HG03575 (cell line): ENCODE data around the gene NTM.
"Not testable (repeated sequence)": the region's sequence is repeated elsewhere in the genome, so short reads cannot be mapped to it uniquely, and the experiment has no call there.

Source experiments
- ATAC-seq: cut with Tn5 transposase; IDR thresholded peaks from one replicate; pipeline ENCODE4 v1.9.1; 2021; ENCODE audit not compliant: unreplicated experiment, insufficient number of reproducible peaks, low FRiP score; ENCODE audit errors: extremely low read depth

Gene NTM

GRCh38 chr11:131412061-131412460 is 41.6 kb downstream of the NTM start:
- ATAC-seq, result no peak

DNA sequence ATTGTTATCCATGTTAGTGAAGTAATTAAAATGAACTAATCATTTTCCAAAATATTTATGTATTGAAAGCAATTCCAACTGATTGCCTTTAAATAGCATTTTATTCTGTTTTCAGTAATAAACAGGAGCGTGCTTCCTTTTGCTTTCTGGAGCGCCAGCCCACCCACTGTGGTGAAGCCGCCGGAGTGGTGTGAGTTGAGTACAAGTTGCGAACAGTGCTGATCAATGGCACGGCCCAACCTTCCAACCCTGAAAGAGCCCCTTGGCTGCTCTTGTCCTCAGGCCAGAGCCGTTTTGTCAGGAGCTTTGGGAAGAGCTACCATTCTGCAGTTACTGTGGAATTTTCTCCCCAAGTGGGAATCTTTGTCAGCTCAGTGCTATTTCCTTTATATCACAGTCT is 42.8 kb downstream of the NTM start:
- ATAC-seq, result no peak

GRCh38 chr11:131418189-131418588 is 47.8 kb downstream of the NTM start:
- no peak for ATAC-seq

GRCh38 chr11:131421066-131421855 is 50.8 kb downstream of the NTM start:
- ATAC-seq, result no peak

- no peak for ATAC-seq
Measured at GRCh38 chr11:131422029-131422428, 51.6 kb downstream of the NTM start.

GRCh38 chr11:131422496-131422895 is 52.1 kb downstream of the NTM start:
- ATAC-seq, result no peak

DNA sequence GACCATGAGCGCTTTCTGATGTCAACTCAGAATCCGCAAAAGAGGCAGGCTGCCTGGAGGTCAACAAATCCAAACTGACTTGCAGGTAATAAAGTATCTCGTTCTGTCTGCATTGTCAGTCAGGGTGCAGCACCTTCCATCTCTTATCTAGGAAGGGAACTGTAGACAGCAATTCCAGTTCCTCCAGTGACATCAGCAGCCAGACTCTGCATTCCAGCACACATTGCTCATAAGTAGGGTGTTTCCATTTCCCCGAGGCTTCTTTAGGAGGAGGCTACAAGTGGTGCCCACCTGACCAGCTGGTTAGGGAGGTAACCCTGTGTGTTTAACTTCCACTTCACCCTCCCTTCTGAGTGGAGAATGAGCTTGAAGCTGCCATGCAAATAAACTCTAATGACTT is 53.3 kb downstream of the NTM start:
- ATAC-seq, result no peak

DNA sequence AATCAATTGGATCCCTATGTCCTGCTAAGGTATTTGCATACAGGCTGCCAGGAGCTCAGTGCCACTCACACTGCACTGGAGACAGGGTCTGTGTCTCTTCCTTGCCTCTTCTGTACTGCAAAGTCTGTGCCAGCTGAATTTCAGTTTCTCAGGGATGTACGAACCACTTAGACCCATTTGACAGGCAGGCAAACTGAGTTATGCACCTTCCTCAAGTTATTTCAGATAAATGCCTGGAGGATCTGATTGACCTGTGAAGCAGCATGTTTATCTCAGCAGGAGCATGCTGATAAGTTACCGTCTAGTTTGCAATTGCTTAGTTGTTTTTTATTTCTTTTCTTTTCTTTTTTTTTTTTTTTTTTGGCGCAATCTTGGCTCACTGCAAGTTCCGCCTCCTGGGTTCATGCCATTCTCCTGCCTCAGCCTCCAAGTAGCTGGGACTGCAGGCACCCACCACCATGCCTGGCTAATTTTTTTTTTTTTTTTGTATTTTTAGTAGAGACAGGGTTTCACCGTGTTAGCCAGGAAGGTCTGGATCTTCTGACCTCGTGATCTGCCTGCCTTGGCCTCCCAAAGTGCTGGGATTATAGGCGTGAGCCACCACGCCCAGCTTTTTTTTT is 54.0 kb downstream of the NTM start:
- not testable (repeated sequence) for ATAC-seq

DNA sequence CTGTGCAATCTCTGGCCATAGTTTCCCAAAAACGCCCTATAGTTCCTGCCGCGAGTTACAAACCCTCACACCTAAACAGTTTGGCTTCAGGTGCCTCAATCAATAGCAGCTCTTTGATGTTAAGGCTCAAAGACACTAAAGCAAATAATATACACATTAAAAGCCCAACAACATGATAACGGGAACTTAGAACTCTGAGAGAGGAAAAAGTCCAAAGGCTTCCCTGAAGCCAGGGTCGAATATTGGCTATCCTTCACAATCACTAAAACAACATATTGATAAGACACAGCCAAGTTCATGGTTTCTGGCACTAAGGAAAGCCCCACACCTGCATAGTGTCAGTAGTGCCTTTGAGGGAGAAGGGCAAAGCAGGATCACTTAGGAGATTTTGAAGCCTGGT is 54.9 kb downstream of the NTM start:
- ATAC-seq, result no peak

- no peak for ATAC-seq
Measured at GRCh38 chr11:131428853-131429252, 58.4 kb downstream of the NTM start.

GRCh38 chr11:131430473-131431208 is 60.2 kb downstream of the NTM start:
- no peak for ATAC-seq

DNA sequence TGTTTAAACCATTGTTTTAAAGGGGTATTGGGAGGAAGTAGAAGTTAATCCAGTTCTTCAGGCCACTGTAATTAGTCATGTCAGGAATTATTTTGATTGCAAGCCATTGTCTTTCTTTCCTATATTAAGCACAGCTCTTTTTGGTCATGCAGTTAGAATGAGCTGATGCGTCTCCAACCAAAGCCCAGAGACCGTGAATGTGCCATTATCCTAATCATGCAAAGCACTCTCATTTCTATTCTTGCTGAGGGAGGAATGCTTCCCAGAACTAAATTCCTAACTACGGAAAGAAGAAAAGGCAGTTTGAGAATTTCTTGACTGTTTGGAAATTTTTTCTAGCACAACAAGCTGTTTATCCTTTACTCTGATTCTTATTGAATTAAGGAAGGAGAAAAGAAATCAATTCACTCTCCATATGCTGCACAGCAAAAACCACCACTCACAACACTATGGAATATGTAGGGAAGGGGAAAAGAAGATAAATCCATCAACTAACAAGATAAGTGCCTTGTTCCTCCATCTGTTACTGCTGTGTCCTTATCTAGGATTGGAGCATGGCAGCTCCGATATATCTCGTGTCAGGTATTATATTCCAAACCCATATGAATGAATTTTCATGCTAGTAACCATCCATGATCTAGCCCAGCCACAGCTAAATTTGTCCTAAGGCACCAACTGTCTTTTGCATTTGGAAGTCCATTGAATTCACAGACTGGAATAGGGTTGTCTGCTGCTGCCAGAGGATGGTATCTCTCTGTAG is 70.8 kb downstream of the NTM start:
- no peak for ATAC-seq

GRCh38 chr11:131446590-131447275 is 76.3 kb downstream of the NTM start:
- ATAC-seq, result no peak

GRCh38 chr11:131447277-131447815 is 76.9 kb downstream of the NTM start:
- ATAC-seq, result no peak

DNA sequence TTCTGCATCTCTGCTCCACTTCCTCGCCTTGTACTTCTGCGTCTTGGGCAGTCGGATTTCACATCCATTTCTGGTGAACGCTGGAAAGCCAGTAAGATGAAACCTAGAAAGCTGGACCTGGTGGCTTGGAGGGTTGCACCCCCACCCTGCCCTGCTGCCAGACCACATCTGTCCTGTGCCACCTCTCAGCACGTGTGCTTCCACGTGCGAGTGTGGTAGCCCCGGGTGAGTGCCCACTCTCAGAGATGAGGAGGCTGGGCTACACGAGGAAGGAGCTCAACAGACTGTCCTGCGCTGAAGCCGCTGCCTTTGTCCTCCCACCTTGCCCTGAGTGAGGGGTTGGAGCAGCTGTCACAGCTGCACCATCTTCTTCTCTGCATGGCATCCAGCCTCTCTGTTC is 77.5 kb downstream of the NTM start:
- ATAC-seq, result no peak

DNA sequence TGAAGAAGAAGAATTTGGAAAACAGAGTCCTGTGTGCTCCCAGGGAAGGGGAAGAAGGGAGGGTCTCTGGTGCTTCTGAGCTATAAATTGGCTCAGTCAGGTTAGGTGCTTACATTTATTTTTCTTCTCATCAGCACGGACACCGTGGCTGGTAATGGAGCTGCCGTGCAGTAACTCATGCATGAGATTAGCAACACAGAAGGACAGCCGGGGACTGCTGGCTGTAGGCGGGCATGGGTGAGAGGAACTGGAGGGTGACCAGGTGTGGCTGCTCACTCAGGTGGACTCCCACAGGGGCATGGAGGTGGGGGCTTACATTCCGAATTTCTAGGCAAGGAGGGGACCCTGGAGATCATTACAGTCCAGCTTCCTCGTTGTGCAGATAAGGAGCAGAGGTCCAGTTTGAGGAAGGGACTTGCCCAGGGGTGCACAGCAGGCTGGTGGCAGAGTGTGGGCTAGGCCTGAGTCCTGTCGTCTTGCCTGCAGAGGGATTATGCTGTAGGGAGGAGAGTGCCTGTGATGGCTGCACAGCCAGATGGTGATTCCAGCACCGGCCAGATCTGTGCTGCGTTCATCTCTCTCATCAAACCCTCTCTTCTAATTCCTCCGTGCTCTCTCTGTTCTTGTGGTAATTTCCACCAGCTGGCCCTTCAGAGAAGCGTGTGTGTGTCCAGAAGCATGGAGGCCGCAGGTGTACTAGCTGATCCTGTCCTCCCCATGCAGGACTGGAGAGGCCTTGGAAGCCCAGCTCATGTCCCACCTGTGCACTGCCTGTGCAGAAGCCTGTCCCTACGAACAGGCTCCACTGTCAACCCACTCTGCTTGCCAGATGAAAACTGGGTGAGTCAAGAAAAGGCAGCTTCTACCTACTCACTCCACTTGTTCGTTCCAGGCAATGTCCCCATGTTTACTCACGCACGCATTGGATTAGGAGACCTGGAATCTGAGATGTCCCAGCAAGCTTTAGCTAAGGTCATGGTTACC is 78.9 kb downstream of the NTM start:
- no peak for ATAC-seq

GRCh38 chr11:131454490-131454889 is 84.1 kb downstream of the NTM start:
- ATAC-seq, result no peak

- ATAC-seq, result no peak
Measured at GRCh38 chr11:131454989-131455388, 84.6 kb downstream of the NTM start.
